Liver (tissue), 9 donors: ENCODE measurements around the gene KCNJ1. TPM values are rescaled to one million over a fixed set of nuclear protein-coding genes. Genes with fewer than 3 reads are reported as not detected.

ENCODE experiments used
- DNase-seq: peaks from one replicate; pipeline ENCODE4 v3.0.0-alpha.2; 2017; ENCODE audit warnings: low spot score
- H3K27ac ChIP-seq, 2 donors: one replicate each; pipeline ENCODE4 v1.7.0; 2013; ENCODE audit warnings: inconsistent platforms in 2 of 2, low read length in 2 of 2, control low read depth in 1 of 2, low read depth in 1 of 2, mild to moderate bottlenecking in 1 of 2
- H3K27me3 ChIP-seq, 4 donors: one replicate each; pipeline versions ENCODE4 v1.6.1 to v1.7.0; 2013; ENCODE audit warnings: low read length in 3 of 4, inconsistent platforms in 1 of 4, mild to moderate bottlenecking in 1 of 4, moderate library complexity in 1 of 4; ENCODE audit not compliant: control insufficient read depth in 4 of 4, insufficient read depth in 4 of 4
- H3K36me3 ChIP-seq, 4 donors: one replicate each; pipeline versions ENCODE4 v1.6.1 to v1.7.0; 2013; ENCODE audit warnings: low read length in 3 of 4, mild to moderate bottlenecking in 3 of 4, low read depth in 1 of 4, moderate library complexity in 1 of 4; ENCODE audit not compliant: control insufficient read depth in 4 of 4, insufficient read depth in 3 of 4
- H3K4me1 ChIP-seq, 4 donors: one replicate each; pipeline versions ENCODE4 v1.6.1 to v1.7.0; 2013; ENCODE audit warnings: low read length in 3 of 4, mild to moderate bottlenecking in 3 of 4, moderate library complexity in 1 of 4; ENCODE audit not compliant: control insufficient read depth in 4 of 4, insufficient read depth in 4 of 4
- H3K4me3 ChIP-seq, 3 donors: one replicate each; pipeline versions ENCODE4 v1.6.1 to v1.7.0; 2013; ENCODE audit warnings: low read length in 3 of 3, control low read depth in 1 of 3, low read depth in 1 of 3, mild to moderate bottlenecking in 1 of 3
- H3K9ac ChIP-seq, 2 donors: one replicate each; pipeline ENCODE4 v1.7.0; 2013; ENCODE audit warnings: low read length in 2 of 2, mild to moderate bottlenecking in 2 of 2, moderate library complexity in 2 of 2, control low read depth in 1 of 2, low read depth in 1 of 2
- H3K9me3 ChIP-seq, 4 donors: one replicate each; pipeline versions ENCODE4 v1.6.1 to v1.7.0; 2013; ENCODE audit warnings: low read length in 3 of 4; ENCODE audit not compliant: control insufficient read depth in 4 of 4
- EGR1 ChIP-seq, 2 donors: IDR thresholded peaks; 2 replicates each; pipeline ENCODE4 v1.6.1; 2016 to 2018; ENCODE audit warnings: antibody characterized with exemption in 2 of 2, low read depth in 2 of 2
- FOXA1 ChIP-seq: IDR thresholded peaks from 2 replicates; pipeline ENCODE4 v1.6.1; 2016; ENCODE audit warnings: antibody characterized with exemption
- GABPA ChIP-seq, 2 donors: IDR thresholded peaks in 1 of 2; conservative IDR thresholded peaks in 1 of 2; 2 replicates each; pipeline ENCODE4 v1.6.1; 2016; ENCODE audit warnings: antibody characterized with exemption in 2 of 2, mild to moderate bottlenecking in 1 of 2, moderate library complexity in 1 of 2
- HNF4A ChIP-seq, 2 donors: conservative IDR thresholded peaks; 2 replicates each; pipeline ENCODE4 v1.6.1; 2016; ENCODE audit warnings: antibody characterized with exemption in 2 of 2, mild to moderate bottlenecking in 2 of 2
- HNF4G ChIP-seq: IDR thresholded peaks from 2 replicates; pipeline ENCODE4 v1.6.1; 2016; ENCODE audit warnings: antibody characterized with exemption
- JUND ChIP-seq, 2 donors: IDR thresholded peaks; 2 replicates each; pipeline ENCODE4 v1.6.1; 2016; ENCODE audit warnings: antibody characterized with exemption in 2 of 2
- TAF1 ChIP-seq: conservative IDR thresholded peaks from 2 replicates; pipeline ENCODE4 v1.6.1; 2016; ENCODE audit warnings: antibody characterized with exemption, mild to moderate bottlenecking
- YY1 ChIP-seq: IDR thresholded peaks from 2 replicates; pipeline ENCODE4 v1.6.1; 2016; ENCODE audit warnings: antibody characterized with exemption, mild to moderate bottlenecking
- WGBS: extraction: QIAGEN DNeasy Blood & Tissue Kit; methylation state at CpG from one replicate; pipeline ENCODE4 v1.1.7; 2013; 5-methylcytosine and 5-hydroxymethylcytosine counted together
- polyA plus RNA-seq, 2 donors: library from polyadenylated mRNA; stranded (reverse) in 1 of 2; unstranded in 1 of 2; fragments of 200-250 nt in 1 of 2; fragments of >200 nt in 1 of 2; fragmentation: Nextera tagmentation in 1 of 2; extraction: Ambion mirVana in 1 of 2; gene quantifications; one replicate each; pipeline versions ENCODE4 v1.2.1 to v1.2.3, GENCODE V29; 2013 to 2015
- total RNA-seq, 2 donors: library from RNA; depleted of rRNA; stranded (reverse); fragments of >200 nt; gene quantifications; one replicate each; pipeline ENCODE4 v1.2.3, GENCODE V29; 2014
- TF ChIP-seq, protein P1 (sequence below): fragments of 150-350 bp; IDR thresholded peaks from 2 replicates; pipeline ENCODE4 v1.5.1; 2017; ENCODE audit warnings: improper control_type of control experiment, low read depth, low read length; ENCODE audit not compliant: missing input control
- TF ChIP-seq, protein P2 (sequence below): IDR thresholded peaks from 2 replicates; pipeline ENCODE4 v1.6.1; 2016; ENCODE audit warnings: antibody characterized with exemption
- TF ChIP-seq, protein P3 (sequence below): IDR thresholded peaks from 2 replicates; pipeline ENCODE4 v1.6.1; 2016; ENCODE audit warnings: antibody characterized with exemption, mild to moderate bottlenecking
- TF ChIP-seq, protein P4 (sequence below): IDR thresholded peaks from 2 replicates; pipeline ENCODE4 v1.6.1; 2016; ENCODE audit warnings: antibody characterized with exemption
- donor health status: healthy.
- donor health status: healthy.
- donor health status: healthy.
- donor health status: healthy.
- donor health status: healthy.

Gene KCNJ1
- total and polyA plus RNA-seq, 4 donors, result 0.14 to 0.23 TPM; not detected in 2

DNA sequence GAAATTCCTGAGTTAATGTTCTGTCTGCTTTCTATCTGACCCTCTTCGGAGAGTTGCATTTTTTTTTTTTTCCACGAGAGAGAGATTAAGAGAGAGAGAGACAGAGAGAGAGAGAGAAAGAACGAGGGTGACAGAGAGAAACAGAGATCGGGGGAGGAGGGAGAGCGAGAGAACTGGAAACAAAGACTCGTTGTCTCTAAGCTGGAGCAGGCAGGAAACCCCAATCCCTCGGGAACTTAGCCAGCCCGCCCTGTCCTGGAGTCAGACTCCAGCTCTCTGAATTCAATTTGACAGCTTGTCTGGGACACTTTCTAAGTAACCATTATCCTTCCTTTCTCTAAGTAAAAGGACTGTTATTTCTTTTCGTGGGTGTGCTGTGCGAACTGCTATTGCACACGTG, 76.9 kb downstream of the KCNJ1 start:
- Histone ChIP-seq H3K9me3 (no peaks in the 10 kb centered on the region), H3K4me3 (no peak overlapping the region), H3K27ac (no peak overlapping the region), H3K27me3 (no peaks in the 10 kb centered on the region), H3K36me3 (peaks cover 0 to 2% (median 0%) of the 10 kb centered on the region in 4 donors), H3K4me1 (no peaks in the 10 kb centered on the region), H3K9ac (no peak overlapping the region)
- DNase-seq, result no peak
- TF ChIP-seq GABPA (IDR thresholded peaks at IDR 0.05 in 1 of 2, conservative IDR thresholded peaks at IDR 0.05 in 1 of 2), result no peak
- no peak for TF ChIP-seq EGR1 (IDR thresholded peaks at IDR 0.05; ENCODE audit: low read depth in 2 of 2)
- no peak for TF ChIP-seq JUND (IDR thresholded peaks at IDR 0.05)
- TF ChIP-seq TAF1, result no peak
- TF ChIP-seq, protein P1, sequence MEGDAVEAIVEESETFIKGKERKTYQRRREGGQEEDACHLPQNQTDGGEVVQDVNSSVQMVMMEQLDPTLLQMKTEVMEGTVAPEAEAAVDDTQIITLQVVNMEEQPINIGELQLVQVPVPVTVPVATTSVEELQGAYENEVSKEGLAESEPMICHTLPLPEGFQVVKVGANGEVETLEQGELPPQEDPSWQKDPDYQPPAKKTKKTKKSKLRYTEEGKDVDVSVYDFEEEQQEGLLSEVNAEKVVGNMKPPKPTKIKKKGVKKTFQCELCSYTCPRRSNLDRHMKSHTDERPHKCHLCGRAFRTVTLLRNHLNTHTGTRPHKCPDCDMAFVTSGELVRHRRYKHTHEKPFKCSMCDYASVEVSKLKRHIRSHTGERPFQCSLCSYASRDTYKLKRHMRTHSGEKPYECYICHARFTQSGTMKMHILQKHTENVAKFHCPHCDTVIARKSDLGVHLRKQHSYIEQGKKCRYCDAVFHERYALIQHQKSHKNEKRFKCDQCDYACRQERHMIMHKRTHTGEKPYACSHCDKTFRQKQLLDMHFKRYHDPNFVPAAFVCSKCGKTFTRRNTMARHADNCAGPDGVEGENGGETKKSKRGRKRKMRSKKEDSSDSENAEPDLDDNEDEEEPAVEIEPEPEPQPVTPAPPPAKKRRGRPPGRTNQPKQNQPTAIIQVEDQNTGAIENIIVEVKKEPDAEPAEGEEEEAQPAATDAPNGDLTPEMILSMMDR, result no peak
- TF ChIP-seq YY1, result no peak
- TF ChIP-seq HNF4G, result no peak
- TF ChIP-seq, protein P2, sequence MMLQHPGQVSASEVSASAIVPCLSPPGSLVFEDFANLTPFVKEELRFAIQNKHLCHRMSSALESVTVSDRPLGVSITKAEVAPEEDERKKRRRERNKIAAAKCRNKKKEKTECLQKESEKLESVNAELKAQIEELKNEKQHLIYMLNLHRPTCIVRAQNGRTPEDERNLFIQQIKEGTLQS, result no peak
- TF ChIP-seq, protein P3, sequence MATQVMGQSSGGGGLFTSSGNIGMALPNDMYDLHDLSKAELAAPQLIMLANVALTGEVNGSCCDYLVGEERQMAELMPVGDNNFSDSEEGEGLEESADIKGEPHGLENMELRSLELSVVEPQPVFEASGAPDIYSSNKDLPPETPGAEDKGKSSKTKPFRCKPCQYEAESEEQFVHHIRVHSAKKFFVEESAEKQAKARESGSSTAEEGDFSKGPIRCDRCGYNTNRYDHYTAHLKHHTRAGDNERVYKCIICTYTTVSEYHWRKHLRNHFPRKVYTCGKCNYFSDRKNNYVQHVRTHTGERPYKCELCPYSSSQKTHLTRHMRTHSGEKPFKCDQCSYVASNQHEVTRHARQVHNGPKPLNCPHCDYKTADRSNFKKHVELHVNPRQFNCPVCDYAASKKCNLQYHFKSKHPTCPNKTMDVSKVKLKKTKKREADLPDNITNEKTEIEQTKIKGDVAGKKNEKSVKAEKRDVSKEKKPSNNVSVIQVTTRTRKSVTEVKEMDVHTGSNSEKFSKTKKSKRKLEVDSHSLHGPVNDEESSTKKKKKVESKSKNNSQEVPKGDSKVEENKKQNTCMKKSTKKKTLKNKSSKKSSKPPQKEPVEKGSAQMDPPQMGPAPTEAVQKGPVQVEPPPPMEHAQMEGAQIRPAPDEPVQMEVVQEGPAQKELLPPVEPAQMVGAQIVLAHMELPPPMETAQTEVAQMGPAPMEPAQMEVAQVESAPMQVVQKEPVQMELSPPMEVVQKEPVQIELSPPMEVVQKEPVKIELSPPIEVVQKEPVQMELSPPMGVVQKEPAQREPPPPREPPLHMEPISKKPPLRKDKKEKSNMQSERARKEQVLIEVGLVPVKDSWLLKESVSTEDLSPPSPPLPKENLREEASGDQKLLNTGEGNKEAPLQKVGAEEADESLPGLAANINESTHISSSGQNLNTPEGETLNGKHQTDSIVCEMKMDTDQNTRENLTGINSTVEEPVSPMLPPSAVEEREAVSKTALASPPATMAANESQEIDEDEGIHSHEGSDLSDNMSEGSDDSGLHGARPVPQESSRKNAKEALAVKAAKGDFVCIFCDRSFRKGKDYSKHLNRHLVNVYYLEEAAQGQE, result no peak
- WGBS, result 53% methylated on average over 11 of the region's 11 CpGs

DNA sequence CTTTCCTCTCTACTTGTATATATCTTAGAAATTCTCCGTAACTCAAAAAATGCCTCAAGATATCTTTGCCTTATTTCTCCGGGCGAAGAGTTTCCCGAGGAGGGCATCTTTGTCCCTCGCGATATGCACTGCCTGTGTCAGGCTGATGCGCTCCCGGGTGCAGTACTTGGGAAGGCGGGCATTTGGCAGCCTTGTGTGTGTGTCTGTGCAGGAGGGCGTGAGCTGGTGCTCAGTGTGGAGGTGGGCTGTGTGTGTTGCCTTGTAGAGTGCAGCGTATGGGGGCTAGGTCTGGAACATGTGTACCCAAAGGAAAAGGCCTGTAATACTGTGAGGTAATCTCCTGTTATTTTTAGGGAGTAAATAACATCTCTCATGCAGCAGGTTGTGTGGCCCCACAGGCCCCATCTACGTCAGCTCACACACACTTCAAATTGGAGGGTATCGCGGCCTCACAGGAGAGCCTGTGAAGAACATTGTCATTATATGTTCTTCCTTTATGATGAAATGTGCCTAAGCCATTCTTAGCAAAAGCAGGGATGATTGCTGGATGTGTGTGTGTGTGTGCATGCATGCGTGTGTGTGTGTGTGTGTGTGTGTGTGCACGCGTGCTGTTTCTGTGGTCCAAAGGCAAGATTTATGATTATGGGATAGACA, 77.5 kb downstream of the KCNJ1 start:
- no peaks in the 10 kb centered on the region for H3K4me1 ChIP-seq
- peaks cover 0 to 2% (median 0%) of the 10 kb centered on the region in 4 donors for H3K36me3 ChIP-seq
- no peak overlapping the region for H3K9ac ChIP-seq
- H3K27me3 ChIP-seq, result no peaks in the 10 kb centered on the region
- WGBS, result 86% methylated on average over 17 of the region's 17 CpGs
- no peak overlapping the region for H3K27ac ChIP-seq
- H3K4me3 ChIP-seq, result no peak overlapping the region
- DNase-seq, result no peak
- no peaks in the 10 kb centered on the region for H3K9me3 ChIP-seq
- TF ChIP-seq HNF4A (conservative IDR thresholded peaks at IDR 0.05) (no peak), FOXA1 (no peak)
- TF ChIP-seq, protein P4, sequence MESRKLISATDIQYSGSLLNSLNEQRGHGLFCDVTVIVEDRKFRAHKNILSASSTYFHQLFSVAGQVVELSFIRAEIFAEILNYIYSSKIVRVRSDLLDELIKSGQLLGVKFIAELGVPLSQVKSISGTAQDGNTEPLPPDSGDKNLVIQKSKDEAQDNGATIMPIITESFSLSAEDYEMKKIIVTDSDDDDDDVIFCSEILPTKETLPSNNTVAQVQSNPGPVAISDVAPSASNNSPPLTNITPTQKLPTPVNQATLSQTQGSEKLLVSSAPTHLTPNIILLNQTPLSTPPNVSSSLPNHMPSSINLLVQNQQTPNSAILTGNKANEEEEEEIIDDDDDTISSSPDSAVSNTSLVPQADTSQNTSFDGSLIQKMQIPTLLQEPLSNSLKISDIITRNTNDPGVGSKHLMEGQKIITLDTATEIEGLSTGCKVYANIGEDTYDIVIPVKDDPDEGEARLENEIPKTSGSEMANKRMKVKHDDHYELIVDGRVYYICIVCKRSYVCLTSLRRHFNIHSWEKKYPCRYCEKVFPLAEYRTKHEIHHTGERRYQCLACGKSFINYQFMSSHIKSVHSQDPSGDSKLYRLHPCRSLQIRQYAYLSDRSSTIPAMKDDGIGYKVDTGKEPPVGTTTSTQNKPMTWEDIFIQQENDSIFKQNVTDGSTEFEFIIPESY, result no peak
- TF ChIP-seq, protein P1, result no peak
